K562 (cell line): ENCODE measurements around the gene ITGA11.

Experiments used
- CEBPG ChIP-seq, 3 experiments: fragments of 200-800 bp in 1 of 3; sonication (Bioruptor generic) in 1 of 3; sonication (generic) in 1 of 3; formaldehyde crosslinking in 1 of 3; IDR thresholded peaks in 2 of 3; conservative IDR thresholded peaks in 1 of 3; 2 replicates each; pipeline versions ENCODE4 v1.6.1 to v1.8.0; 2016 to 2022; ENCODE audit warnings: missing compliant biosample characterization in 2 of 3, missing genetic modification characterization in 2 of 3, mild to moderate bottlenecking in 1 of 3, missing genetic modification reagents in 1 of 3
- EGR1 ChIP-seq: fragments of 450-650 bp; conservative IDR thresholded peaks from 2 replicates; pipeline ENCODE4 v1.6.1; 2017; ENCODE audit warnings: mild to moderate bottlenecking
- HDAC6 ChIP-seq: IDR thresholded peaks from 2 replicates; pipeline ENCODE4 v1.6.1; 2012; ENCODE audit warnings: low read depth, mild to moderate bottlenecking, control low read depth, inconsistent platforms, low read length, moderate library complexity
- JUND ChIP-seq, 2 experiments: IDR thresholded peaks; 2 replicates in 1 of 2; 3 replicates in 1 of 2; pipeline ENCODE4 v1.6.1; 2011; ENCODE audit warnings: borderline replicate concordance in 2 of 2, low read depth in 2 of 2, low read length in 2 of 2, improper control_type of control experiment in 1 of 2, missing biosample characterization in 1 of 2, missing genetic modification characterization in 1 of 2, missing genetic modification reagents in 1 of 2
- KLF13 ChIP-seq: fragments of 450-650 bp; IDR thresholded peaks from 2 replicates; pipeline ENCODE4 v1.6.1; 2016; ENCODE audit warnings: missing genetic modification characterization, low read depth, mild to moderate bottlenecking, missing compliant biosample characterization, moderate library complexity, borderline replicate concordance
- MAZ ChIP-seq, 2 experiments: fragments of 450-650 bp in 1 of 2; sonication (generic) in 1 of 2; formaldehyde crosslinking; IDR thresholded peaks in 1 of 2; conservative IDR thresholded peaks in 1 of 2; 2 replicates each; pipeline versions ENCODE4 v1.4.0 to v1.5.0; 2020; ENCODE audit warnings: mild to moderate bottlenecking in 1 of 2, missing genetic modification reagents in 1 of 2
- SRF ChIP-seq, 2 experiments: fragments of 250-450, 450-650 bp in 1 of 2; sonication (Bioruptor Pico) in 1 of 2; sonication (generic) in 1 of 2; formaldehyde crosslinking; IDR thresholded peaks; 2 replicates each; pipeline versions ENCODE4 v1.5.0 to v1.5.1; 2020 to 2022; ENCODE audit warnings: mild to moderate bottlenecking in 1 of 2, missing genetic modification reagents in 1 of 2
- TAF9B ChIP-seq: fragments of 450-650 bp; IDR thresholded peaks from 2 replicates; pipeline ENCODE4 v1.6.1; 2018; ENCODE audit warnings: mild to moderate bottlenecking; ENCODE audit not compliant: partially characterized antibody
- ZFP36 ChIP-seq: fragments of 150-350 bp; IDR thresholded peaks from 2 replicates; pipeline ENCODE4 v1.6.1; 2018; ENCODE audit warnings: low read length, low read depth; ENCODE audit not compliant: partially characterized antibody
- TF ChIP-seq, protein P1 (sequence below): sonication (generic); formaldehyde crosslinking; IDR thresholded peaks from 2 replicates; pipeline ENCODE4 v1.9.0; 2022; ENCODE audit warnings: mild to moderate bottlenecking, missing genetic modification reagents

DNA sequence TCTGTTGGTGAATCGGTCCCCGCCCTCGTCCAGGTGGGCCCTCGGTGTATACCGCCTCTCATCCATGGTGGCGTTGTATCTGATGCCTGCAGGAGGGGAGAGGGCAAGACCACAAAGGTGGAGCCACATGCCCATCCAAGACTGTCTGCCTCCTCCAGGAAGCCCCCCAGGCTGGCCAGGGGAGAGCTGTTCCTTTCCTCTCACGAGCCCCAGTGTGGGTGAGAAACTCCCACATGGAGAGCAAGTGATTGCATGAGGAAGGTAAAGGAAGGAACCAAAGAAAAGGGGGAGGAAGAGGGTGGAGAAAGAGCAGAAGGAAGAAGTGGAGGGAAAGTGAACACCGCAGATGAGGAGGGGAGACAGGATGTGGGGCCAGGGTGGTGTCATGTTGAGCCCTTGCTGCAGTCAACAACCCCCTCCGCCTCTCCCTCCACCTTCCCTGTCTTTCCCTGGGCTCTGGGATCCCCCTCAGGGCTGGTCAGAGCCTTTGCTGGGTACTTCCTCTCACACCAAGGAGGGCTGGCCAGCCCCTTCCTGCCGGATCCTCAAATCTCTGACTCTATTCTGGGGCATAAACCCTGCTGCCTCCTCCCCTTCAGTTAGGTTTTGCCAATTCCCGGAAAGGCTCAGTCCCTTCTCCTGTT, 105.1 kb downstream of the ITGA11 start:
- TF ChIP-seq EGR1 (no peak), HDAC6 (no peak), MAZ (CRISPR knock-in tag; conservative IDR thresholded peaks at IDR 0.05 in 1 of 2, IDR thresholded peaks at IDR 0.05 in 1 of 2) (no peak), SRF (CRISPR knock-in tag; IDR thresholded peaks at IDR 0.05) (no peak), JUND (IDR thresholded peaks at IDR 0.05; ENCODE audit: borderline replicate concordance, low read depth, low read length) (no peak), JUND (tag; IDR thresholded peaks at IDR 0.05; ENCODE audit: borderline replicate concordance, low read depth, low read length) (no peak), TAF9B (no peak), KLF13 (tag) (no peak), CEBPG (CRISPR knock-in tag; IDR thresholded peaks at IDR 0.05) (no peak), CEBPG (tag; conservative IDR thresholded peaks at IDR 0.05 in 1 of 2, IDR thresholded peaks at IDR 0.05 in 1 of 2) (no peak), ZFP36 (peak; percentile 78)
- TF ChIP-seq, protein P1, sequence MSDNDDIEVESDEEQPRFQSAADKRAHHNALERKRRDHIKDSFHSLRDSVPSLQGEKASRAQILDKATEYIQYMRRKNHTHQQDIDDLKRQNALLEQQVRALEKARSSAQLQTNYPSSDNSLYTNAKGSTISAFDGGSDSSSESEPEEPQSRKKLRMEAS = no peak
